Stimulated activated naive B cell treated with anti-CD40 and anti-IgM and Interleukin-4, amounts not matched to agents 10 μg/mL and 1 μg/mL and 100 μg/mL, for 72 hours (primary cell): ENCODE data around the gene INTS1.
A peak's percentile ranks its signal among the peaks of the same experiment; 100 is the strongest.

Source experiments
- ATAC-seq, 2 donors: fragments of 150-1000 bp; cut with Tn5 transposase; replicated peaks; 2 replicates each; pipeline ENCODE4 v1.10.0; 2021; ENCODE audit warnings: moderate library complexity in 1 of 2
- DNase-seq: peaks from one replicate; pipeline ENCODE4 v3.0.0; 2021
- H3K27ac Mint-ChIP-seq: one replicate; pipeline ENCODE4 v1.8.0; 2022; ENCODE audit warnings: mild to moderate bottlenecking, mixed read lengths
- H3K27me3 Mint-ChIP-seq, 2 donors: one replicate each; pipeline ENCODE4 v1.8.0; 2022; ENCODE audit warnings: mixed read lengths in 2 of 2
- H3K36me3 Mint-ChIP-seq, 2 donors: one replicate each; pipeline ENCODE4 v1.8.0; 2022; ENCODE audit warnings: mixed read lengths in 2 of 2, mild to moderate bottlenecking in 1 of 2
- H3K4me1 Mint-ChIP-seq, 2 donors: one replicate each; pipeline ENCODE4 v1.8.0; 2022; ENCODE audit warnings: mixed read lengths in 2 of 2, mild to moderate bottlenecking in 1 of 2
- H3K4me3 Mint-ChIP-seq, 2 donors: one replicate each; pipeline ENCODE4 v1.8.0; 2022; ENCODE audit warnings: mild to moderate bottlenecking in 2 of 2, mixed read lengths in 2 of 2, moderate library complexity in 1 of 2
- H3K9me3 Mint-ChIP-seq, 2 donors: one replicate each; pipeline ENCODE4 v1.8.0; 2022; ENCODE audit warnings: mixed read lengths in 2 of 2, mild to moderate bottlenecking in 1 of 2

INTS1 gene

GRCh38 chr7:1423264-1423811 is 80.9 kb downstream of the INTS1 start:
- Mint-ChIP-seq H3K27me3 (peaks cover 36 to 45% of the 10 kb centered on the region in 2 donors), H3K36me3 (peaks cover 0 to 4% of the 10 kb centered on the region in 2 donors), H3K9me3 (peaks cover 3 to 12% of the 10 kb centered on the region in 2 donors), H3K4me3 (no peak overlapping the region), H3K27ac (no peak overlapping the region), H3K4me1 (peaks cover 0 to 1% of the 10 kb centered on the region in 2 donors)
- no peak for DNase-seq
- ATAC-seq, result no peak

DNA sequence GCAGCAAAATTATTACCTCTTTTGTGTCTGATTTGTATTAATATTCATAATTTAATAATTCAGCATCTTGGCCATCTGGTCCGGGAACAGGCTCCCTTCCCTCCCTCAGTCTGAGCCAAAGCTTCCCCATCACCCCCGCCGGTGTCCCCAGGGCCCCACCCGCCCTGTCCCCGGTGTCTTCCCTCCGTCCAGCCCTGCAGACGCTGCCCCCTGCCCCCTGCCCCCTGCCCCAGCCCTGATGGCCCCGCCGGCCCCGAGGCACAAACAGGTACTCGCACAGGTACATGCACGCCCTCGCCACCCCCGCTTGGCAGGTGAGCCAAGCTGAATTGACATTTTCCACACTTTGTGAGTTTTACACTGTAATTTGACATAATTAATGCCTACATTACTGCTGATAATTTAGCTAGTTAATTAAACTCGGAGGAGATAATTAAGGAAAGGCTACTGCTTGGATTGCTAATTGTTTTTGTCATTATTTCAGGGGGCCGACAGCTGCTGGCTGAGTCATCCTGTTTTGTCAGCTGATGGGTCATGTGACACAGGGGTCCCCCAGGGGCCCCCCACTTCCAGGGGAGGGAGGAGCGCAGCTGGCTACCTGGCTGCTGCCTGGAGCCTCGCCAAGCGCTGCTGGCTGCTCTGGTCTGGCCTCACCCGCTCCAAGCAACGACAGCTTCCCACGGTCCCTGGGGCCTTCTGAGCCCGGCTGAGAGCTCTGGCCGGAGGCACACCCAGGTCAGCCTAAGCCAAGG is 81.5 kb downstream of the INTS1 start:
- H3K27me3 Mint-ChIP-seq, result peaks cover 36 to 48% of the 10 kb centered on the region in 2 donors
- H3K4me3 Mint-ChIP-seq, result no peak overlapping the region
- DNase-seq (no peak), ATAC-seq (peak in 1 of 2 donors; percentile 37)
- H3K9me3 Mint-ChIP-seq, result peaks cover 3 to 14% of the 10 kb centered on the region in 2 donors
- no peak overlapping the region for H3K27ac Mint-ChIP-seq
- peaks cover under 1 to 4% of the 10 kb centered on the region in 2 donors for H3K4me1 Mint-ChIP-seq
- peaks cover 0 to 7% of the 10 kb centered on the region in 2 donors for H3K36me3 Mint-ChIP-seq

- Mint-ChIP-seq H3K4me3 (no peak overlapping the region), H3K27me3 (peaks cover 42 to 53% of the 10 kb centered on the region in 2 donors), H3K27ac (no peak overlapping the region), H3K36me3 (peaks cover 0 to 10% of the 10 kb centered on the region in 2 donors), H3K4me1 (peaks cover 8 to 10% of the 10 kb centered on the region in 2 donors), H3K9me3 (peaks cover 5 to 14% of the 10 kb centered on the region in 2 donors)
- no peak for ATAC-seq
- DNase-seq, result no peak
Measured at GRCh38 chr7:1421946-1422345, 82.2 kb downstream of the INTS1 start.

DNA sequence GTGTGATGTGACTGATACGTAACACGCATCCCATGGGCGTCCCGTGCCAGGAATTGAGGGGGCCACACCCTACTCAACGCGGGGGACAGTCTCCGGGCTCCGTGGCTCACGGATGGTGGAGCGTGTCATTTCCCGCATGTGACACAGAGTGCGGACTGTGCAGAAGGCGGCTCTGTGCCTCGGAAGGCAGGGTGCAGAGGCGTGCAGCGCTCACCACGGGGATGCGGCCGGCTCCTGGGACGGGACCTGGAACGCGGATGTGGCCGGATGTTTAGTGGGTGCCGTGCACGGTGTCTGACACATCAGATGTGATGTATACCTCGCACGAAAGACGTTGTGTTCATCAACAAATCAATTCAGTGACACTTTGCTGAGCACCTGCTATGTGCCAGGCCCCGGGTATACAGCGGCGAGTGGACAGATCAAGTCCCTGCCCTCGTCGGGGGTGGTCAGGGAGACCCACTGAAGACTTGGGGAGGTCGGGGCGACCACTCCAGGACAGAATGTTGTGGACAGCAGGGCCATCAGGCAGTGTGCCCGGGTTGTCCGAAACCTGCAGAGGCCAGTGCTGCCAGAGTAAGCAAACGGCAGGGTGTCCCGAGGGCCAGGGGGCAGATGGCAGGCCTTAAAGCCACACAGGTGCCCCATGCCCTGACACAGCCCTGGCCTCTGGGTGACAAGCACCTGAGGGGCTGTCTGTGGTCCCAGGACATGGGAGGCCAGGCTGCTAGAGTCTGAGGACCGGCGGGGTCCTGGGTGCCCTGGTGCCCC is 83.0 kb downstream of the INTS1 start:
- peaks cover 10 to 11% of the 10 kb centered on the region in 2 donors for H3K4me1 Mint-ChIP-seq
- H3K27ac Mint-ChIP-seq, result no peak overlapping the region
- peaks cover 47 to 53% of the 10 kb centered on the region in 2 donors for H3K27me3 Mint-ChIP-seq
- ATAC-seq (no peak), DNase-seq (no peak)
- peaks cover 5 to 14% of the 10 kb centered on the region in 2 donors for H3K9me3 Mint-ChIP-seq
- peaks cover 0 to 10% of the 10 kb centered on the region in 2 donors for H3K36me3 Mint-ChIP-seq
- H3K4me3 Mint-ChIP-seq, result no peak overlapping the region
